CD4-positive, alpha-beta T cell treated with Interleukin-10 for 1 hour (primary cell): ENCODE measurements around the gene GABRG3.

Experiments used
- DNase-seq: peaks from one replicate; pipeline ENCODE4 v3.0.0-alpha.2; 2020

Gene GABRG3

DNA sequence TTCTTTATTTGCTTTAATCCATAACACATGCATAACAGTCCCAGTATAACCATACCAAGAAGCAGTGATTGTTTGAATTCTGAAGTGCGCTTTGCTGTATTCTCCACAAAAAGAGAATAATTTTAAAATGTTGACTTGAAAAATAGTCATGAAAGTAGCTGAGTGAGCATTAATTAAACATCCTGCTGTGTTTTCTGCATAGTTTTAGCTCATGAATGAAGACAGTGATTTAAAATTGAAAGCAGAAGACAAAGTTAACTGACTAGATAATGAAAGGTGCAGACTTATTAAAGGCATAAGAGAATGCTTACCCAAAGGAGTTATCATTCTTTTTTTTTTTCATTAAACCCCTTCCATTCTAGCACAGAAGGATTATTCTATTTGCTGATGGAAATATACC lies 143.5 kb downstream of the GABRG3 start:
- no peak for DNase-seq

DNA sequence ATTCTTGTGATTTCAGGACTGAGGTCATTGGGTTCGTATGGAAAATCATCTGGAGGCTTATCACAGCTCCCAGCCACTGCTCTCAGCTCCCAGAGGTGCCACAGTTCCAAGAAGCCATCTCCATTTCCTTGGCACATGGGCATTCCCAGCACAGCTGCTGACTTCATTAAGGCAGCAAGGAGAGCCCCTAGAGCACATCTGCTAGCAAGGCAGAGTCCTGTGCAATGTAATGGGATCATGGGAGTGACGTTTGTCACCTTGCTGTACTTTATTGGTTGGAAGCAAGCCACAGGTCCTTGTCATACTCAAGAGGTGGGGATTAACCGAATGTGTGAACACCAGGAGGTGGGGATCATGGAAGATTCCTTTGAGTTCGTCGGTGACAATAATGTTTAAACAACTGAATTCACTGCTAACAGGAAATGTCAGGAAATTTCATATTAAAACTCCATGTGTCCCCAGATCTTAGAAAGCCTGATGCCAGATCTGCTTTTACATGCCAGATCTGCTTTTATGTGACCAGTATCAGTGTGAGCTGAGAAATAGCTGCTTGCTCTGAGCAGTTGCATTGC lies 148.8 kb downstream of the GABRG3 start:
- no peak for DNase-seq

DNA sequence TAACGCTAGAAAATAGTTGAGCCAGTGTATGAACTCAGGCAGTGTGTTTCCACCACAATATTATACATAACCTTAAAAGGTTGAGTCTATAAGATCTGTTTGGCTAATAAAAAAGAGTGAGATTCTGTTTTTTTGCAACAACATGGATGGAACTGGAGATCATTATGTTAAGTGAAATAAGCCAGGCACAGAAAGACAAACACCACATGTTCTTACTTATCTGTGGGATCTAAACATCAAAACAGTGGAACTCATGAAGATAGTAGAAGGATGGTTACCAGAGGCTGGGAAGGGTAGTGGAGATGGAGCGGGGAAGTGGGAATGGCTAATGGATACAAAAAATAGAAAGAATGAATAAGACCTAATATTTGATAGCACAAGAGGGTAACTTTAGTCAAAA lies 150.7 kb downstream of the GABRG3 start:
- DNase-seq, result no peak

DNA sequence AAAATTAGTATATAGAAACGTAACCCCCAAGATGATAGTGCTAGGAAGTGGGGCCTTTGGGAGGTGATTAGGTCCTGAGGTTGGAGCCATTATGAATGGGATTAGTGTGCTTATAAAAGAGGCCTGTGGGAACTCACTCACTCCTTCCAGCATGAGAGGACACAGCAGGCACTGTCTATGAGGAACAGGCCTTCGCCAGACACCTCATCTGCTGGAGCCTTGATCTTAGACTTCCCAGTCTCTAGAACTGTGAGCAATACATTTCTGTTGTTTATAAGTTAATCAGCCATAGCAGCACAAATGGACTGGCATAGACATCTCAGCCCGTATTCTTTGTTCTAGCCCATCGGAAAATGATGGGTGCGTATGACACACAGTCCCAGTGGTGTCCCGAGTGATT lies 152.3 kb downstream of the GABRG3 start:
- DNase-seq, result no peak

DNA sequence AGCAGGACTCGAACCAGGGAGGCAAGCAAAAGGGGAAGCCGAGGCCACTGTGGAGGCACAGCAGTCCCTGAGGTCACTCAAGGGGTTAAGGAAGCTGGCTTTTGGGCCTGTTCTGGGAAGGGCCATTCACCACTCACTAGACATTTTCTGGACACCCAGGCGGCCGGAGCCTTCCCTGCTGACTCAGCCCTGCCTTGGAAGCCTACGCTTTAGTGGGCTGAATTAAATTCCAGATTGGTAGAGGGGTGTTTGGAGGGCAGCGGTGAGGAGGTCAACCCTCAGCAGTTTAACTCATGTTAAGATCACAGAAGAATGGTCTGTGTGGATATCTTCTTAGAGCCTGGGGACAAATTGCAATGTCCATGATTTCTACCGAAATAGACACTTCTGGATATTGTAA lies 152.8 kb downstream of the GABRG3 start:
- no peak for DNase-seq

DNA sequence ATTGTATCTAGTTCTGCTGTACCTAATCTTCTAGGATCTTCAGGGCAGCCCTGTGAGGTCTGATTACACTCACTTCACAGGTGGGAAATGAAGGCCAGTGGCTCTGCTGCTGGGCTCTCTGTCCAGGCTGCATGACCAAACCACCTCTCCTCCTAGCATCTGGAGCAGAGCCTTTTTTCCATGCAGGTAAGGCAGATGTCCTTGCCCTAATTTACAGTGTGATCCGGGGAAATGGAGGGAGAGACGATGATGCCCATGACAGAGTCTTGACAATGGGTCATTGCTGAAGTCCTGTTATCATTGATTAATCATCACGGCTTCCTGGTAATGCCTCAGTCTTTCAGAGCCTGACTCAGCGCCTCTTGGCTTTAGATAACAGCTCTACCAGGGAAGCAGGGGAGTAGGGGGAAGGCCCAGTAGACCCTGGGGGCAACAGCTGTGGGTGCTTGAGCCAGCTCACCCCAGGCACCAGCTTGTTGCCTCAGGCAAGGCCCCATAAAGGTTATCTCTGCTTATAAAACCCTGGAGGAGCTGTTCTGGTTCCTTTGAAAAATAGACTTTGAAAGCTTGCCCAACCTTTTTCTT lies 153.4 kb downstream of the GABRG3 start:
- DNase-seq, result no peak

DNA sequence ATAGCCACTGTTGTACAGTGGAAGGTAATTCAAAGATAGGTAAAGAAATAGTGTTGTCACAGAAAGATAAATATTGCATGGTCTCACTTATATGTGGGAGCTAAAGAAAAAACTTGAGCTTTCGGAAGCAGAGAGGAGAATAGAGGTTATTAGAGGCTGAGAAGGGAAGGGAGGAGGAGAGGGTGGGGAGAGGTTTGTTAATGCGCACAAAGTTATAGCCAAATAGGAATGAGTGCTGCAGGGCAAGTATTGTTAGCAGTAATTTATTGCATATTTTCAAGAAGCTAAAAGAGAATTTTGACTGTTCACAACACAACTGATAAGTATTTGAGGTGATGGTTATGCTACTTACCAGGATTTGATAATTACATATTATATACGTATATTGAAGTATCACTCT lies 154.2 kb downstream of the GABRG3 start:
- no peak for DNase-seq

DNA sequence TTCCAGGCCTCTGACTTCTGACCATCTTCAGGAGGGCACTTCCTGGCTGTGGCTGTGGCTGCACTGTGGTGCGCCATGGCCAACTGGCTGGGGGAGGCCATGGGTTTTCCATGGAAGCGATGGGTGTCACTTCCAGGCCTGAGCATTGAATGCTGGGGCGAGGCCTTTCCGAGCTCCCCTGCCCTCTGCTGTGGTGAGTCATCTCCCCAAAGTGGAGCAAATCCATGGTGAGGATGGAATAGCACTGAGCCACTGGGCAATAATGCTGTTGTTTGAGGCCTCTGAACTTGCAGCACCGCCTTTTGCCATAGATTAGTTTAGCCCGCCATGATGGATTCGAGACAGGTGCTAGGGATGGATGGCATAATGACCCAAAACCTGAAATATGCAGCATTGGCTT lies 155.5 kb downstream of the GABRG3 start:
- DNase-seq, result no peak

DNA sequence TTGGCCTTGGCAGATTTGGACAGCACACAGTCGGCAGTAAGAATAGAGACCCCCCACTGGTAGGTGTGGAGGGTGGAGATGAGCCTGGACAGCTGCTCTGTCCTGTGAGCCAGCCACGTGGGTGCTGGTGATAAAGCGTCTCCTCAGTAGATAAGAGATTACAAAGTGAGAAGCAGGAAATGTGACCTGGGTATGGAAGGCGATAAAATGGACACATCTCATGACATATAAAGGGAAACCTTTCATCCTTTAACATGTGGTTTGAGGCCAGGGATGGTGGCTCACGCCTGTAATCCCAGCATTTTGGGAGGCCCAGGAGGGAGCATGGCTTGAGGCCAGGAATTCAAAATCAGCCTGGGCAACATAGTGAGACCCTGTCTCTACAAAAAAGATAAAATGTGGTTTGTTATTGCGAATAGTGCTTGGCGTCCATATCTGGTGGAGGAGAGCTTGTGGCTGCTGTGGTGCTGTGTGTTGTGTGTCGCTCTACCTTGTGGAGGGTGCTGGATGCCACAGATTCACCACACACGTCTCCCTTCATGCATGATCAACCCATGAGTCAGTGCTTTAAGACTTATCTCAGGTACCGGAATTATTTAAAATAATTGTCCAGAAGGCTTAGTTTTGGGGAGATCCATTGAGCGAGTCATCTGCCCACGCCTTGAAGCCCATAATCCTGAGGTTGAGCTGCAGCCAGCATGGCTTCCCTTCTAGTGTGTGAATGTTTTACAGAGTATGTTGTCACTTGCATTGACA lies 157.0 kb downstream of the GABRG3 start:
- DNase-seq, result no peak

DNA sequence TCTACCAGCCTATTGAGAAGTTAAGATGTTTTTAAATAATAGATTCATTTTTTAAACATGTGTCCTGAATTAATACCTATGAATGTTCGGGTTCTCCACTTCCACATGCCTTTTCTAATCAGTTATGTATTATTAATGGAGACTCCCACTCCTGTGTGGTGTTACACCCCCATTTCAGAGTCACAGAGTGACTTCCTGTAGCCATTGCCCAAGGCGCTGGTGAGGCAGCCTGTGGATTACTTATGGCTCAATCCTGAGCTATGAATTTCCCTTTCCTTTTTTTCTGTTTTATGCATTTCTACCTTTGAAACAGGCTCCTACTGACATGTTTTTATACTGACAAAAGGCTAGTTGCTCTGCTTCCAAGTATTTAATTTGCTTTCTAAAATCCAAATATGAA lies 162.3 kb downstream of the GABRG3 start:
- DNase-seq, result no peak

DNA sequence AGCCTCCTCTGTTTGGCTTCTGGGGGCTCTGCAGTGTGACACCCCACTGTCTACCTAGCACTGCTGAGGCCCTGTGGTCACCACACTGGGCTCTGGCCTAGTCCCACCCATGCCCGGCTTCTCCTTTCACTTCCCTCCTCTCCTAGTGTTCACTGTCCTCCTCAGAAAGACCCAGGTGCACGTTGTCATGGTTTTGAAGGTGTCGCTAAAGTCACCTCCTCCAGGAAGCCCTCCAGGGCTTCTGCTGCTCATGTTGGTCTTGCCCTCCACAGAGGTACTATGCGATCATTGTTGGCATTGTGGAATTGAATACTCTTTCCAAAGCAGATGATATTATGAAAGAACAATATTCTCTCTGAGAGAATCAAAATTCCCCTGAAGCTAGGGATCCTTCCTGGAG lies 163.5 kb downstream of the GABRG3 start:
- DNase-seq, result no peak

DNA sequence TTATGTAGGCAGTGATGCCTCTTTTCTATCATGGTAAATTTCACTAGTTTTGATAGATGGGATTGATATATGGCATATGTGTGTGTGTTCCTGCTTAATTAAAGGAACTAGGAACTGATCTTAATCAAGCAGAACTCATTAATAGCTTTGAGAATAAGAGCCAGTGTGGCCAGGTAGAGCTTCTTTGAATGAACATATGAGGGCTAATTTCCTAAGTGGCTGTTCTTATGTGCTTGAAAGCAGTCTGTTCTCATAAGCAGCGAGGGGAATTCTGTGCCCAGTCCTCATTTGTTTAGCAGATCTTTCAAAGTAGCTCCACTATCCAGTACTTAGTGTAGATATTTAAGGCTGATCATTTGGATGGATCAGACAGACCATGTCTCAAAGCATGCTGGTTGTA lies 164.2 kb downstream of the GABRG3 start:
- no peak for DNase-seq

DNA sequence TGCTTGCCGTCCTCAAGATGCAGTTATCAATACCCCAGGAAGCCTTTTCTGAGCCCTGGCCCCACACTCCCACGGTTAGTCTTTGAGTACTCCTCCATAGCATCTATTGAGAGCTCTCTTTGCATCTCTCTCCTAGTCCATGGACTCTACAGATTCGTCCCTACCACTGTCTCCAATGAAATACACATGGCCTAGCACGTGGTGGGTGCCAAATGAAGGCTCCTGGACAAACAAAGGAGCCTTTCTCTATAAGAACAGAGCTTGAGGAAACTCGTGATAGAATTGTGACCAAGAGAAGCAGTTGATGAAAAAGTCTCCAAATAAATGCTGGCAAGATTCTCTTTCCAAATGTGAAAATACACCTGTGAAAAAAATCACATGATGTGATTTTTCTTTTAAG lies 166.1 kb downstream of the GABRG3 start:
- no peak for DNase-seq

DNA sequence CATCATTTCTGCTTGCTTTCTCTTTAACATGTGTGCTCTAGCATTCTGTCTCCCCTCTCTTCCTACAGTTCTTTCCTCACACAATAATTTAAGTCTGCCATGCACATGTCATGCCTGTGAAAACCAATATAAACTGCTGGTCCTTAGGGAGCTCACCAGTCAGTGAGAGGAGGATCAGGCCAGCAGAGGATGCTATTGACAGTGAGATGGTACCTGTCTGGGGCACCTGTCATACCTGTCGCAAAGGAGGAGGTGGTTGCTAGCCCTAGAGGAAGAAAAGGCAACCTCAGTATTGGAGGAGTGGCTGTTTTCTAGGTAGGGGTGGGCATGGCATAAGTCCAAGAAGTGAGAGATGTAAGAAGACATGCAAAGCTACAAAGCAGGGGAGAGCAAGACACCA lies 194.6 kb downstream of the GABRG3 start:
- no peak for DNase-seq

DNA sequence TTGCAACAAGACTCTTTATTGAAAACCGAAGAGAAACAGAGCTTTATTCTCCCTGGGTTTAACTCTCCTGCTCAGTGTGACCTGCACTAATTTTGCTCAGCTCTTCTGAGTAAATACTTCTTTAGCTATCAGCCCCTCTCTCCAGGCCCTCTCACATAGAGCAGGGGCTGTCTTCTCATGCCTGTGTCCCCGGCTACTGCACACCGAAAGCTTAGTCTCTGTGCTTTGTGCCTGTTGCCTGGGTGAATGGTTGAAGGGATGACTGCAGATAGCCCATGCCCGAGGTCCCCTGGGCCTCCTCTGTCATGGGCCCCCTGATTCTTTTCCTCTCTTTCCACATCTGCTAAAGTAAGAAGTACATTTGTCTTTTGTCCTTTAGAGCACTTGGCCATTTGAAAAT lies 195.9 kb downstream of the GABRG3 start:
- no peak for DNase-seq

DNA sequence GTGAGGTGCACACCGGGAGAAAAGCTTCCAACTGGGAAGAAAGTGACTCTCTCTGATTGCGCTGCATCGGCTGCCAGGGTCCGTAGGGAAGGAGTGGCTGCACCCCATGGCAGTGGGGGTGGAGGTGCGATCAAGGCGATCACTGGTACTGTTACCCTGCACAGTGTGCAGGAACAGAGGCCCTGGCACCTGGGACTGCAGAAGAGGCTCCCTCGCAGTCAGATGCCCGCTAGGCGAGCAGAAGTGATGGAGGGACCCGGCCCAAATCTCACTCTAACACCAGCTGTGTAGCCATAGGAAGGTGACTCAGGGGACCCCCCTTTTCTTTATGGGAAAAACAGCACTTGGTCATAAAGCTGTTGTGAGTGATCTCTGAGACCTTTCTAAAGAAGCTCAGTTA lies 196.8 kb downstream of the GABRG3 start:
- no peak for DNase-seq

DNA sequence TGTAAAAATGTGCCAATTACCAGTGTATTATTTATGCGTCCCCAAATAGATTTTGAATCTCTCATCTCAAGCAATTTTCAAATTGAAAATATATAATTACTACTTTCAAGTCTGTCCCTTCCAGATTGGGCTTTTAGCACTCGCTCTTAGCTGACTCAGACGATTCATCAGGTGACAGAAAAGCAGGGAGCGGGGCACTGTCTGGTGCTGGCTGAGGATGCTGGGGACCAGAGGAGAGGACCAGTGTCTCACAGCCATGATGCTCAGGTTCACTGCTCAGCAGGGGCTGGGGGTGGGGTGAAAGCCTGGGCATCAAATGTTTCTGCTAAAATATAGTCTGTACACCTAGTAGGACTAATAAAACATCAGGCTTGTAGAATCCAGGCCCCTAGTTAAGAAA lies 199.9 kb downstream of the GABRG3 start:
- DNase-seq, result no peak

DNA sequence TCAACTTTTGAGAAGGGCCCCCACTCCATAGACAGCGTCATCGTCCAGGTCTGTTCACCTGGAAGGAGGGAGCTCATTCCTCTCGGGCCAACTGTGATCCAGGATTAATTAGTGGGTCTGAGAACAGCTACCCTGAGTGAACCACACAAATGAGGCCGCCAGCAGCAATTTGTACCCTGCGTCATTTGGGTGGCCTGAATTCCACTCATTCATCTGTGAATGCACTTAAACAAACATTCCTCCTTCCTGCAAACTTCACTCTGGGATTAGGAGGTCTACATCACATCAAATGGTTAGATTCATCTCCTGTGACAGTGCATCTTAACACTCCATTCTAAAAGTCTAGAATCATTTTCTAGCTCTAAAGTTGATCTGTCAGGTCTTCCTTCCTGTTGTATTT lies 201.8 kb downstream of the GABRG3 start:
- DNase-seq, result no peak

DNA sequence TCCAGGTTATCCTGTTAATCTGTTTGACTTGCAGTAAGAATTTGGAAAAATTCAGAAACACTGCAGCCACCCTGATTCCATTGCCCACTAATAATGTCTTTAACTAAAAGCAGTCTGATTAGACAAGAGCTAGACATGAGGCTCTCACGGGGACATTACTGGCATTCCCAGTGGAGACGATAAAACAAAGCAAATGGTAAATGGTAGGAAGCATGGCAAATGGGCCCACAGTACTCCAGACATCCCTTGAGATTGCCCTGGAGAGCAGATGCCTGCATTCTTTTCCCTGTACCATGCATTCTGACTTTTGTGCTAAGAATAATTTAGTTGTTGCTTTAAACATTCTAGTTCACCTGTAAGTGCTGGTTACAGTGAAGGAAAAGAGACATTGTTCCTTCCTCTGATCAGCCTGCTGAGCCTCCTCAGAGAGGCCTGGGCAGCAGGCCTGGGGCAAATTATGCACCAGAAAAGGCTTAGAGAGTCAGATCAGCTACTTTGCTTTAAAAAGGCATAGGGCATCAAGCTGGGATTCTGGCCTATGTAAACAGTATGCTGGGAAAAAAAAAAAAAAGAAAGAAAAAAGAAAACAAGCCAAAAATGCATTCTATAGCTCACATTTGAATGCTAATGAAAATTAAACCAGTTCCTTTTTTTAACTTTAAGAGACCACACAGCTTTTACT lies 204.6 kb downstream of the GABRG3 start:
- DNase-seq, result no peak

DNA sequence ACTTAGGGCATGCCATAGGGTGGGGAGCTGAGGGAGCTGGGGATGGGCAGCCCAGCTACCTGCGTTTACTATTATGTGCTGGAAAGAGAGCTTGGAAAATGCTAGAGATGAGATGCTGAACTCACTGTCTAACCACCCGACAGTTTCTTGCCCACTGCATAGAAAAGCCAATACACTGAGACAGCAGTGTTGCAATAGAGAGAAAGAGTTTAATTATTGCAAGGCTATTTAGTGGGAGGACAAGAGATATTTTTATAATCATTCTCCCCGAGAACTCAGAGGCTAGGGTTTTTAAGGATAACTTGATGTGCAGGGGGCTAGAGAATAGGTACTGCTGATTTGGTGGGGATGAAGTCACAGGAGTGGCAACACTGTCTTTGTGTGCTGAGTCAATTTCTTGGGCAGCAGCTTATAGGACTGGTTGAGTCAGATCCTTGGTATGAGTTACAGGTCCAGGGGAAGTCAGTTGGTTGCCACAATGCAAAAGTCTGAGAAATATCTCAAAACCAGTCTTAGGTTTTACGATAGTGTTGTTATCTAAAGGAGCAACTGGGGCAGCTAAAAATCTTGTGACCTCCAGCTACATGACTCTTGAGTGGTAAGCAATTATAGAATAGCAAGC lies 205.9 kb downstream of the GABRG3 start:
- no peak for DNase-seq

DNA sequence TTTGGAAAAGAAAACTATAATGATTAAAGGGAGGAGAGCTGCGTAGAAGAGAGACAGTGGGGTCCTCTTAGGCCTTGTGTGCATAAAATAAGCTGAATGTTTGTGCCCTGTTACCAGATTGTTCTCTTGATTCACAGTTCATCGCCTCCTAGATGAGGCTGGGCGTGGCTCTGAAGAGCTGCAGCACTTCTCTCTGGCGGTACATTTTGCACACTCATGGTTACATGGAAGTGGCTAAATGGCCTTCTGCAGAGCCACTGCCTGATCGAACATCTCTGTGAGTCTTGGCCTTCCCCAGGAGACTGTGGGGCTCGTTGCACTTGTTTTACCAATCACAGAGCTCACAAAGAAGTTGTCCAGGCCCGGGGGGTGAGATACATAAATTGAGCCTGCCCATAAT lies 208.8 kb downstream of the GABRG3 start:
- no peak for DNase-seq

DNA sequence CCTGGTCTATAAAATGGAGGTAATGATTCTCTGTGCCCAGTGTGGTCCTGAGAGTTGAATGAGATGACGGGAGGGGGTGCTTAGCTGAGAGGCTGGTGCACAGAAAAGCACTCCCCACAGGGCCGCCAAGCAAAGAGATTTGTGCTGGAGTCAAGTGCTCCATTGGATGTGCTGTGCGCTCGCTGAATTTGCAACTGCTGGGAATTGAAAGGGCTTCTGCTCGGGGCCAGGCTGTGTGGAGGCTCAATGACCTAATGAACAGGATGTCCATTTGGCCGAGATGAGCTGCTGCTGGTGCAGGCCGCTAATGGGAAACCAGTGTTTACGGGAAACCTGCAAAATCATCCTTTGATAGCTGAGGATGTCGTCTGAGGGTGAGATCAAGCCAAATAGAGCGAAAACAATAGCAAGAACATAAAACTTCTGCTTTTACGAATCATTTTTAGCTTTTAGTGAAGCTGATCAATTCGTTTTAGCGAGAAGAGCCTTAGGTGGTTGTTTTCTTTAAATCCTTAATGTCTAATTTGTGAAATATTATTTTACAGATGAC lies 211.7 kb downstream of the GABRG3 start:
- DNase-seq, result no peak

DNA sequence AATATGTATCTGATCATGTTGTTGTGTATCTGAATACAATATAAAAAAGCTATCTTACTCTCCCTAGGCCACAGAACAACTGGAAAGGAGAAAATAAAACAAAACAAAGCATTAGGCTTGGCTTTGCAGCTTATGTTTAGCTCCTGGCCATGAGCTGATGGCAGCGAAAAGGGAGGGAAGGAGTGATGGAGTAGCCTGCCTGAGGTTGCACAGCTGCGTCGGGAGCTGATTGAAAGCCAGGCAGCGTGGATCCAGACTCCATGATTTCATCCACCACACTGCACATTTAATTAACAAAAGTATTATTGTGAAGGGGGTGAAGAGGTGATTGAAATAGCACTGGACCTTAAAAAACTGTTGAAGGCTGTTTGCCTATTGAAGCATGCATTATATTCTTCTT lies 212.2 kb downstream of the GABRG3 start:
- DNase-seq, result no peak
